ENCODE measurements around the gene CTDNEP1.

- no peak for TF ChIP-seq POLR2A (IDR thresholded peaks at IDR 0.05)
- TF ChIP-seq CTCF (IDR thresholded peaks at IDR 0.05): no peak
- no peak for TF ChIP-seq EP300 (IDR thresholded peaks at IDR 0.05)
Observed at GRCh38 chr17:7229504-7229903, 22.0 kb downstream of the CTDNEP1 start.

All from ovary (tissue), 3 donors.